Thyroid gland (tissue), 4 donors: Measurements from ENCODE around the gene FSTL4.

ENCODE experiments used
- POLR2A ChIP-seq, 2 donors: fragments of 450-650 bp; IDR thresholded peaks; one replicate each; pipeline ENCODE4 v1.6.1; 2017; ENCODE audit warnings: antibody characterized with exemption in 2 of 2, mild to moderate bottlenecking in 2 of 2, moderate library complexity in 1 of 2
- TF ChIP-seq, protein P1 (sequence below), 6 experiments: fragments of 200-600 bp in 3 of 6; fragments of 450-650 bp in 3 of 6; sonication (generic) in 3 of 6; IDR thresholded peaks; one replicate each; pipeline ENCODE4 v1.5.1; 2016 to 2019; ENCODE audit warnings: antibody characterized with exemption in 6 of 6, mild to moderate bottlenecking in 2 of 6, inconsistent platforms in 1 of 6, moderate library complexity in 1 of 6

DNA sequence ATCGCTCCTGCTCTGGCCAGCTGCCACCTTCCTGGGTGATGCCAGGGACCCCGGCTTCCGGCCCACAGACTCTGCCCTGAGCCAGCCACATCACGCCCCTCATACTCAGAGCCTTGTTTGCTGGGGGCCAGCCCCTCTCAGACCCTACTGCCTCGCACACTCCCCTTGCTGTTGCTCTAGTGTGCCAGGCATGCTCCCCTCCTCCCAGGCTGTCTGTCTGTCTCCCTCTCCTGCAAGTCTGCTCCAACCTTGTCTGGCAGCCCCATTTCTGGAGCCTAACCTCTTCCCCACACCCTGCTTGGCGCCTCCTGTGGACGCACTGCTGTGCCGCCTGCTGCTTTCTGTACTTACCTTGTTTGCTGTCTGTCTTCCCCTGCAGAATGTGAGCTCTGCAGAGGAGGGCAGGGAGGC is 375.8 kb downstream of the FSTL4 start:
- TF ChIP-seq, protein P1, sequence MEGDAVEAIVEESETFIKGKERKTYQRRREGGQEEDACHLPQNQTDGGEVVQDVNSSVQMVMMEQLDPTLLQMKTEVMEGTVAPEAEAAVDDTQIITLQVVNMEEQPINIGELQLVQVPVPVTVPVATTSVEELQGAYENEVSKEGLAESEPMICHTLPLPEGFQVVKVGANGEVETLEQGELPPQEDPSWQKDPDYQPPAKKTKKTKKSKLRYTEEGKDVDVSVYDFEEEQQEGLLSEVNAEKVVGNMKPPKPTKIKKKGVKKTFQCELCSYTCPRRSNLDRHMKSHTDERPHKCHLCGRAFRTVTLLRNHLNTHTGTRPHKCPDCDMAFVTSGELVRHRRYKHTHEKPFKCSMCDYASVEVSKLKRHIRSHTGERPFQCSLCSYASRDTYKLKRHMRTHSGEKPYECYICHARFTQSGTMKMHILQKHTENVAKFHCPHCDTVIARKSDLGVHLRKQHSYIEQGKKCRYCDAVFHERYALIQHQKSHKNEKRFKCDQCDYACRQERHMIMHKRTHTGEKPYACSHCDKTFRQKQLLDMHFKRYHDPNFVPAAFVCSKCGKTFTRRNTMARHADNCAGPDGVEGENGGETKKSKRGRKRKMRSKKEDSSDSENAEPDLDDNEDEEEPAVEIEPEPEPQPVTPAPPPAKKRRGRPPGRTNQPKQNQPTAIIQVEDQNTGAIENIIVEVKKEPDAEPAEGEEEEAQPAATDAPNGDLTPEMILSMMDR (IDR thresholded peaks at IDR 0.05), result no peak
- TF ChIP-seq POLR2A (IDR thresholded peaks at IDR 0.05), result no peak
